Transverse colon (tissue), 4 donors: ENCODE measurements around the gene RBP5.

Experiments used
- CTCF ChIP-seq, 5 experiments: fragments of 200-600 bp in 3 of 5; fragments of 450-650 bp in 2 of 5; sonication (generic) in 3 of 5; IDR thresholded peaks; 1 replicate in 2 of 5; 2 replicates in 3 of 5; pipeline ENCODE4 v1.5.1; 2016 to 2017; ENCODE audit warnings: antibody characterized with exemption in 5 of 5, inconsistent platforms in 3 of 5, mild to moderate bottlenecking in 2 of 5, moderate library complexity in 1 of 5
- EP300 ChIP-seq: sonication (generic); formaldehyde crosslinking; IDR thresholded peaks from one replicate; pipeline ENCODE4 v1.6.1; 2017; ENCODE audit warnings: antibody characterized with exemption, low read depth
- POLR2AphosphoS5 ChIP-seq, 3 donors: sonication (generic); formaldehyde crosslinking; IDR thresholded peaks; one replicate each; pipeline ENCODE4 v1.6.1; 2016; ENCODE audit warnings: antibody characterized with exemption in 3 of 3

- no peak for TF ChIP-seq CTCF (IDR thresholded peaks at IDR 0.05)
- peak in 1 of 3 donors; percentile 36 for TF ChIP-seq POLR2AphosphoS5 (IDR thresholded peaks at IDR 0.05)
- TF ChIP-seq EP300 = no peak
Observed at GRCh38 chr12:7090222-7090998, 38.3 kb downstream of the RBP5 start.
